DND-41 (cell line): Measurements from ENCODE around the gene FCSK.

Experiments used
- ATAC-seq: fragments of 200-7000 bp; cut with Tn5 transposase; 3 replicates; pipeline ENCODE4 v1.9.1; 2021; ENCODE audit warnings: low read depth; ENCODE audit not compliant: insufficient read depth
- DNase-seq: peaks from one replicate; pipeline ENCODE4 v3.0.0-alpha.2; 2020
- H2AFZ ChIP-seq: 2 replicates; pipeline ENCODE4 v1.6.0; 2012; ENCODE audit warnings: low read depth, low read length
- H3K27ac ChIP-seq: 2 replicates; pipeline ENCODE4 v1.5.1; 2012; ENCODE audit warnings: low read length, inconsistent platforms
- H3K27me3 ChIP-seq: fragments of 200-600 bp; sonication (generic); 2 replicates; pipeline ENCODE4 v1.6.0; 2012; ENCODE audit warnings: low read length, mild to moderate bottlenecking, inconsistent platforms; ENCODE audit not compliant: insufficient read depth, poor library complexity
- H3K36me3 ChIP-seq: 2 replicates; pipeline ENCODE4 v1.5.1; 2012; ENCODE audit warnings: low read length, inconsistent platforms; ENCODE audit not compliant: insufficient read depth
- H3K4me1 ChIP-seq: 2 replicates; pipeline ENCODE4 v1.5.1; 2012; ENCODE audit warnings: mild to moderate bottlenecking, low read length; ENCODE audit not compliant: insufficient read depth
- H3K4me2 ChIP-seq: 2 replicates; pipeline ENCODE4 v1.6.0; 2012; ENCODE audit warnings: mild to moderate bottlenecking, moderate library complexity, low read length, inconsistent platforms; ENCODE audit not compliant: insufficient read depth
- H3K4me3 ChIP-seq, 2 experiments: fragments of 200-600 bp in 1 of 2; shearing (Covaris generic) in 1 of 2; 2 replicates each; pipeline ENCODE4 v1.5.1; 2012 to 2016; ENCODE audit warnings: inconsistent platforms in 2 of 2, low read length in 2 of 2, mild to moderate bottlenecking in 2 of 2, low read depth in 1 of 2, moderate library complexity in 1 of 2
- H3K79me2 ChIP-seq: 2 replicates; pipeline ENCODE4 v1.6.0; 2012; ENCODE audit warnings: low read length, inconsistent platforms; ENCODE audit not compliant: insufficient read depth
- H3K9ac ChIP-seq: 2 replicates; pipeline ENCODE4 v1.6.0; 2012; ENCODE audit warnings: low read depth, mild to moderate bottlenecking, inconsistent platforms, low read length, moderate library complexity
- H3K9me3 ChIP-seq: 2 replicates; pipeline ENCODE4 v1.5.1; 2012; ENCODE audit warnings: low read length, moderate library complexity, mild to moderate bottlenecking, inconsistent platforms; ENCODE audit not compliant: insufficient read depth, severe bottlenecking
- H4K20me1 ChIP-seq: 2 replicates; pipeline ENCODE4 v1.6.0; 2012; ENCODE audit warnings: low read length; ENCODE audit not compliant: insufficient read depth
- EZH2 ChIP-seq: IDR thresholded peaks from 3 replicates; pipeline ENCODE4 v1.6.1; 2012; ENCODE audit warnings: borderline replicate concordance, low read depth, mild to moderate bottlenecking, moderate library complexity, low read length, inconsistent platforms; ENCODE audit not compliant: severe bottlenecking
- TF ChIP-seq, protein P1 (sequence below): IDR thresholded peaks from 2 replicates; pipeline ENCODE4 v1.5.1; 2012; ENCODE audit warnings: borderline replicate concordance, low read length, moderate library complexity, mild to moderate bottlenecking; ENCODE audit not compliant: poor library complexity, severe bottlenecking; ENCODE audit errors: extremely low read depth

Gene FCSK

DNA sequence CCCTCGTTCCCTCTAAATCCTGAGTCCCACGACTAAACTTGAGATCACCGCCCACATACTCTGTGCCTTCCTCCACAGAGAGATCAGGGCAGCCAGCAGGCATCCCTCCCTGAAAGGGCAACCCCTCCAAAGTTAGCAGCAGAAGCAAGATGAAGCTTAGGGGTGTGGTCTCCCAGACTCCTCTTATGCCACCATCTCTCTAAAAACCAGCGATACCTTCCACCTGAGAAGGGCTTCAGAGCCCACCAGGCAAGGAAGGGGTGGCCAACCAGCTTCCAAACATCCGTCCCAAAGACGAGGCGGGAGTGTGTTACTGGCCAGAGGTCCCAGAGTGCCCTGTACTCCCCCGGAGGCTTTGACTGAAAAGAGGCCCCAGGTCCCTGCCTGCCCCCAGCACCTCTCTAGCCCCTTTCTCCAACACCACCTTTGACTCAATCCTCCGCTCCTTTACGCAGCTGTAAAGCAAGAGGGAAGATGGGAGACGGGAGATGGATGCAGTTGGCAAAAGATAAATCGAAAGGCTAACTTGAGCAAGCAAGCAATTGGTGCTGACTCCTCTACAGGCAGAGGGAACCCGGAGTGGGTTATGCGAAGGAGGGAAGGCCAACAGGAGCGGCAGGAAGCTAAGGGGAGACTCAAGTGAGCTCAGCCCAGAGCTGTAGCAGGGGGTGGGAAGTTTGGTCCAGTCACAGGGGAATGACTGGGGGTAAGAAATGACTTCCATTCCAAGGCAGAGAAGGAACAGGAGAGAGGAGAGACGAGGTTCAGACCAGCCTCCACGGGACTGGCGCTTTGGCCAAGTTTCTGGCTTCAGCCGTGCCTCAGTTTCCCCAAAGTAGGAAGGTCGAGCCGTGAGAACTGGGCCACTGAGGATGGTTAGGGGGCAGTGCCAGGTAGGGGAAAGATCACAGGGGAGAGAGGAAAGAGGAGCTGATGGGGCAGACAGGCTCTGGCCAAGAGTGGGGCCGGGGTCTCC lies 16.5 kb upstream of the FCSK start:
- TF ChIP-seq EZH2, result no peak
- TF ChIP-seq, protein P1, sequence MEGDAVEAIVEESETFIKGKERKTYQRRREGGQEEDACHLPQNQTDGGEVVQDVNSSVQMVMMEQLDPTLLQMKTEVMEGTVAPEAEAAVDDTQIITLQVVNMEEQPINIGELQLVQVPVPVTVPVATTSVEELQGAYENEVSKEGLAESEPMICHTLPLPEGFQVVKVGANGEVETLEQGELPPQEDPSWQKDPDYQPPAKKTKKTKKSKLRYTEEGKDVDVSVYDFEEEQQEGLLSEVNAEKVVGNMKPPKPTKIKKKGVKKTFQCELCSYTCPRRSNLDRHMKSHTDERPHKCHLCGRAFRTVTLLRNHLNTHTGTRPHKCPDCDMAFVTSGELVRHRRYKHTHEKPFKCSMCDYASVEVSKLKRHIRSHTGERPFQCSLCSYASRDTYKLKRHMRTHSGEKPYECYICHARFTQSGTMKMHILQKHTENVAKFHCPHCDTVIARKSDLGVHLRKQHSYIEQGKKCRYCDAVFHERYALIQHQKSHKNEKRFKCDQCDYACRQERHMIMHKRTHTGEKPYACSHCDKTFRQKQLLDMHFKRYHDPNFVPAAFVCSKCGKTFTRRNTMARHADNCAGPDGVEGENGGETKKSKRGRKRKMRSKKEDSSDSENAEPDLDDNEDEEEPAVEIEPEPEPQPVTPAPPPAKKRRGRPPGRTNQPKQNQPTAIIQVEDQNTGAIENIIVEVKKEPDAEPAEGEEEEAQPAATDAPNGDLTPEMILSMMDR, result no peak
- no peak for ATAC-seq
- Histone ChIP-seq H3K36me3 (peaks cover 13% of the 10 kb centered on the region), H3K27ac (peak overlapping the region; percentile 35), H2AFZ (peak overlapping the region; percentile 48), H4K20me1 (peaks cover 19% of the 10 kb centered on the region; the same call in 1 of the 2 replicates), H3K9ac (peak overlapping the region; percentile 76), H3K4me3 (peak overlapping the region; percentile 31 to 67; a peak in 3 of 4 replicates), H3K9me3 (no peaks in the 10 kb centered on the region), H3K27me3 (no peaks in the 10 kb centered on the region), H3K4me2 (peak overlapping the region; percentile 90), H3K4me1 (peaks cover 33% of the 10 kb centered on the region), H3K79me2 (peaks cover 51% of the 10 kb centered on the region)
- peak; percentile 34 for DNase-seq

DNA sequence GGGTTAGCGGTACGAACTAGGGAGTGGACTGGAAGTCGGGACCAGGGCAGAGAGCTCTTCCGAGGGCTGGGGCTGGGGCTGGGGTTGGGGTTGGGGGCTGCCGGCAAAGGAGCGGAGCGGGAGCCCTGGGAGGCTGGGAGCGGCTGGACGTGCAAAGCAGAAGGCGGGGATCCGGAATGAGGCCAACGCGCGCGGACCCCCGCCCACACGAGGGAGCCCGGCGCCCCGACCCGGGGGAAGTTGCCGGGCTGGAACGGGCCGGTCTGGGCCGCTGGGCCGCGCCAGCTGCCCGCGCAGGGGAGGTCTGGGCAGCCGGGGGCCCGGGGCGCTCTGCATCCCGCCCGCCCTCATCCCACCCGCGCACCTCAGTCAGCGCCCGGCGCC lies 15.8 kb upstream of the FCSK start:
- TF ChIP-seq, protein P1, result no peak
- no peak for TF ChIP-seq EZH2
- Histone ChIP-seq H3K27me3 (no peaks in the 10 kb centered on the region), H3K36me3 (peaks cover 13% of the 10 kb centered on the region), H3K4me2 (peak overlapping the region; percentile 90), H3K79me2 (peaks cover 44% of the 10 kb centered on the region), H3K9me3 (no peaks in the 10 kb centered on the region), H4K20me1 (peaks cover 16% of the 10 kb centered on the region; the same call in 1 of the 2 replicates), H2AFZ (peak overlapping the region; percentile 55), H3K4me3 (peak overlapping the region; percentile 31 to 67; a peak in 3 of 4 replicates), H3K4me1 (peaks cover 30% of the 10 kb centered on the region), H3K9ac (peak overlapping the region; percentile 76), H3K27ac (peak overlapping the region; percentile 59)
- DNase-seq (no peak), ATAC-seq (peak; percentile 2; the same call in 1 of the 3 replicates)

DNA sequence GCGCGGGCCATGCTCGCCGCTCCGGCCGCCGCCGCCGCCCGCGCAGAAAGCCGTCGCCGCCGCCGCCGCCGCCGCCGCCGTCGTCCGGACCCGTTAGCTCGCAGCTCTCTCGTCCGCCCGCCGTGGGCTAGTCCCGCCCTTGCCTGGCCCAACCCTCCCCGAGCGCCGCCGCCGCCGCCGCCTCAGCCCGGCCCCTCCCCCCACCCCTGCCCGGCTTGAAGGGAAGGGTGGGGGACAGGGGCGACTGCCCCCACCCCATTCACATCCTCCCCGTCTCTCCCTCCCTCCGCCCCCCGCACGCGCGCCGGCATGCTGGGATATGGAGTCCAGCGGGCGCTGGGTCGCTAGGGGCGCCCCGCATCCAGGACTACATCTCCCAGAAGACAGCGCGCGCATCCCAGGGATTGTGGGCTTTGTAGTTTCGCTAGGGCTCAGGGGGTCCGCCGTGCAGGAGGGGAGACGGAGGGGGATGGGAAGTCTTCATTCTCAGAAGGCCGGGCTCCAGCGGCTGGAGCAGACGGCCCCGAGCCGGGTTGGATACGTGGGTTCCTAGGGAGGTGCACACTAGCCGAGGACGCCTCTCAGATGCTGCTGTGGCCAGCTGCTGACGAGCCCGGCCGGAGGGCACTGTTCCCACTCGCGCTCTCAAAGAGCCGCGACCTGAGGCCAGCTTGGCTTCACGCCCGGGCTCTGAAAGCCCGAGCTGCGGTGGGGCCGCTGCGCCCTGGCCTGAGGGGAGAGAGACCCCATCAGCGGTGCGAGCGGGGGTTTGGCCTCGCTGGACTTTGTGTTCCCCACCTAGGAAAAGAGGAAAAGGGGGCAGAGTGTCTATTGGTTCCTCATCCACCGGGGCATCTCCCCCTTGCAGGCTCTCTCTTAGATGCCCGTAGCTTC lies 15.2 kb upstream of the FCSK start, which contains the start of gene ST3GAL2:
ST3GAL2 (minus strand) TSS at position 132 of the 894 bp plus-strand sequence. CDS start 40,570 bp downstream, outside the sequence.
- TF ChIP-seq, protein P1, result no peak
- no peak for TF ChIP-seq EZH2
- Histone ChIP-seq H3K27me3 (no peaks in the 10 kb centered on the region), H3K27ac (peak within 1 kb of the TSS; percentile 79), H4K20me1 (peaks cover 16% of the 10 kb centered on the region; the same call in 1 of the 2 replicates), H3K79me2 (peaks cover 37% of the 10 kb centered on the region), H2AFZ (peak within 1 kb of the TSS; percentile 94), H3K9me3 (no peaks in the 10 kb centered on the region), H3K4me3 (peak within 1 kb of the TSS; percentile 46 to 67; a peak in 3 of 4 replicates), H3K4me2 (peak within 1 kb of the TSS; percentile 90), H3K36me3 (peaks cover 9% of the 10 kb centered on the region), H3K4me1 (peaks cover 30% of the 10 kb centered on the region), H3K9ac (peak within 1 kb of the TSS; percentile 76)
- ATAC-seq, result peak; percentile 93
- DNase-seq, result peak; percentile 98
